SK-N-SH treated with all-trans-retinoic acid at 6 μM for 48 hours (cell line): ENCODE measurements around the gene BMPR1B.

ENCODE experiments used
- BACH2 ChIP-seq: fragments of 250-450 bp; sonication (Bioruptor Pico); IDR thresholded peaks from 2 replicates; pipeline ENCODE4 v1.9.0; 2021; ENCODE audit warnings: mild to moderate bottlenecking, borderline replicate concordance
- RARB ChIP-seq: fragments of 250-450 bp; sonication (Bioruptor Pico); IDR thresholded peaks from 2 replicates; pipeline ENCODE4 v1.8.0; 2021; ENCODE audit warnings: mild to moderate bottlenecking, moderate library complexity
- ZFP3 ChIP-seq: fragments of 250-450 bp; sonication (Bioruptor Pico); IDR thresholded peaks from 2 replicates; pipeline ENCODE4 v1.5.0; 2020; ENCODE audit warnings: mild to moderate bottlenecking, moderate library complexity
- TF ChIP-seq, protein P1 (sequence below): fragments of 250-450 bp; sonication (Bioruptor Pico); IDR thresholded peaks from 2 replicates; pipeline ENCODE4 v1.8.0; 2020; ENCODE audit warnings: mild to moderate bottlenecking, moderate library complexity, borderline replicate concordance

DNA sequence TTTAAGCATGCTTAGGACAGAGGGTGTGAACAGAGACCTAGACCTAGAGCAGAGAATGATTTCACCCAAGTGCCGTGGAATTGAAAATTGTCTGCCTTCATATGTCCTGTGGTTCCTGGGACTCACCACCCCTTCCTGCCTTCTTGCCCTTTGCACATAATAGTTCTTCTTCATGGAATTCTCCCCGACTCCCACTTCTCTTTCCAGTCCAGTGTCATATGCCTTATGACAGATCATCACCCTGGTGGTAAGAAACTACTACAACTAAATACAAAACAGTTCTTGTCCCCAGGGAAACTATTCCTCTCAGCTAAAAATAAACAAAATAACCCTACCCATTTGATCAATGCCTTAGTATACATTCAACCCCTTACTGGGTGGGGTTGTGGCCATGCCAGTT is 43.3 kb downstream of the BMPR1B start:
- TF ChIP-seq ZFP3 (no peak), BACH2 (CRISPR knock-in tag) (no peak), RARB (CRISPR knock-in tag) (no peak)
- TF ChIP-seq, protein P1, sequence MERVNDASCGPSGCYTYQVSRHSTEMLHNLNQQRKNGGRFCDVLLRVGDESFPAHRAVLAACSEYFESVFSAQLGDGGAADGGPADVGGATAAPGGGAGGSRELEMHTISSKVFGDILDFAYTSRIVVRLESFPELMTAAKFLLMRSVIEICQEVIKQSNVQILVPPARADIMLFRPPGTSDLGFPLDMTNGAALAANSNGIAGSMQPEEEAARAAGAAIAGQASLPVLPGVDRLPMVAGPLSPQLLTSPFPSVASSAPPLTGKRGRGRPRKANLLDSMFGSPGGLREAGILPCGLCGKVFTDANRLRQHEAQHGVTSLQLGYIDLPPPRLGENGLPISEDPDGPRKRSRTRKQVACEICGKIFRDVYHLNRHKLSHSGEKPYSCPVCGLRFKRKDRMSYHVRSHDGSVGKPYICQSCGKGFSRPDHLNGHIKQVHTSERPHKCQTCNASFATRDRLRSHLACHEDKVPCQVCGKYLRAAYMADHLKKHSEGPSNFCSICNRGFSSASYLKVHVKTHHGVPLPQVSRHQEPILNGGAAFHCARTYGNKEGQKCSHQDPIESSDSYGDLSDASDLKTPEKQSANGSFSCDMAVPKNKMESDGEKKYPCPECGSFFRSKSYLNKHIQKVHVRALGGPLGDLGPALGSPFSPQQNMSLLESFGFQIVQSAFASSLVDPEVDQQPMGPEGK (CRISPR knock-in tag), result no peak
